GM23248 (cell line): ENCODE results near the gene TBC1D1.

Experiments used
- EZH2 ChIP-seq: fragments of 200-600 bp; sonication (generic); IDR thresholded peaks from 2 replicates; pipeline ENCODE4 v1.6.1; 2018; ENCODE audit warnings: antibody characterized with exemption, mild to moderate bottlenecking; ENCODE audit not compliant: insufficient read depth, poor library complexity, severe bottlenecking
- EZH2phosphoT487 ChIP-seq: fragments of 200-600 bp; sonication (generic); IDR thresholded peaks from 2 replicates; pipeline ENCODE4 v1.6.1; 2018; ENCODE audit warnings: antibody characterized with exemption, moderate library complexity, mild to moderate bottlenecking, low read depth; ENCODE audit not compliant: insufficient read depth

GRCh38 chr4:37951461-37952352 is 60.8 kb downstream of the TBC1D1 start:
- TF ChIP-seq EZH2 (no peak), EZH2phosphoT487 (no peak)
